Activated CD4-positive, alpha-beta T cell treated with anti-CD3 and anti-CD28 coated beads, Interleukin-2, amount 50 U/mL, for 1 hour (primary cell): ENCODE measurements around the gene TEAD1.

Experiments
- DNase-seq: peaks from one replicate; pipeline ENCODE4 v3.0.0-alpha.2; 2020

Gene TEAD1

DNA sequence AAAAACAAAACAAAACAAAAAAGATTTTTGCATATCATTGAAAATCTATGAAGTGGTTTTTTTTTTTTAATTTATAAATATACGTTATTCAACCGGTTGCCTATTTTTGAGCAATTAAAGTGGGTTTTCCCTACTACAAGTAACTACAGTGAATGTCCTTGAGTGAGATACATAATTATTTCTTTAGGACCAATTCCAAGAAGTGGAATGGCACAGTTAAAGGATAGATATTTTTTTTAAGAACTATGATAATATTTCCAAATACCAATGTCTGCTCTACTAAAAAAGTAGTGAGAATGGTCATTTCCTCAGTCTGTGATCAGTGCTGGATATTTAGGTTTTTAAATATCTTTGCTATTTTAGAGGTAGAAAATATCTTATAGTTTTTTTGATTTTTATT lies 118.8 kb downstream of the TEAD1 start:
- no peak for DNase-seq

GRCh38 chr11:12793506-12793905 lies 119.3 kb downstream of the TEAD1 start:
- DNase-seq, result no peak

DNA sequence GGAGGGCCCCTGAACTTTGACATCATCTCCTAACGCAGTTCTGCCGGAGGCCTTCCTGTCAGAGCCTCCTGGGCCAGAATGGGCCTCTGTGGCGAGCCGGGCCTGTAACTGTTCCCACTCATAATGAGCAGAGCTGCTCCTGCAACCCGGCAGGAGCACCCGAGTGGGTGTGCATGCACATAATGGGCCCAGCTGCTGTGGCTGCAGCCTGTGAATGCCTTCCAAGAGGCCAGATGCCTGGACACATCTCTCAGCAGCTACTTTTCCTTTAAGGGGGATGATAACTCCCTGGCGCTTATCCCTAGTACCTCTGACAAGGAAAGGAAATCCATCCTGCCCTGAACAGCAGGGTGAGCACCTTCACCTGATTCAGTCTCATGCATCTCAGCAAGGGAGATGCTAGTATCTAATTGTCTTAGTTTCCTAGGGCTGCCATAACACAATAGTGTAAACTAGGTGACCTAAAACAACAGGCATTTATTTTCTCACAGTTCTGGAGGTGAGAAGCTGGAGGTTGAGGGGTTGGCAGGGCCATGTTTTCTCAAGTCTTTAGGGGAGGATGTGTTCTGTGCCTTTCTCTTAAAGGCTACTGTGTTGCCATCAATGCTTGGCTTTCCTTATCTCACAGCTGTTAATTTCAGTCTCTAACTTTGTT lies 120.5 kb downstream of the TEAD1 start:
- no peak for DNase-seq

GRCh38 chr11:12797996-12798395 lies 123.8 kb downstream of the TEAD1 start:
- no peak for DNase-seq

DNA sequence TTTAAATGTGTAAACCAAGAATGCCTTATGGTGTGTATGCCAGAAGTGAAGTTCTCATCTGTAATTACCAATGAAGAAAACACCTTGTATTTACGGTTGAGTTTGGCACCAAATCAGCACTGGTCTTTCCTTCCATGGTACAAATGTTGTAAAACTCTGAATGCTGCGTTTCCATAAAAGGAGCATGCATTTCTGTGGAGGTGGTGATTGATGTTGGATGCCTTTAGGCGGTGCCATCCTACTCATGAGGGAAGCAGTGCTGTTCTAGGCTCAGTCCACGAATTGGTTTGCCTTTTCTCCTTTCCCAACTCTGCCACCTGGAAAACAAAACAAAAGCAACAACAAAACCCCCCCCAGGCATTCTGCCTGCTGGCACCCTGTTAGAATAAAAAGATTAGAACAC lies 124.4 kb downstream of the TEAD1 start:
- no peak for DNase-seq

- no peak for DNase-seq
Measured at GRCh38 chr11:12799334-12799835, 125.2 kb downstream of the TEAD1 start.

- DNase-seq, result no peak
Measured at GRCh38 chr11:12800032-12800671, 125.9 kb downstream of the TEAD1 start.

- DNase-seq, result no peak
Measured at GRCh38 chr11:12800871-12801270, 126.7 kb downstream of the TEAD1 start.

DNA sequence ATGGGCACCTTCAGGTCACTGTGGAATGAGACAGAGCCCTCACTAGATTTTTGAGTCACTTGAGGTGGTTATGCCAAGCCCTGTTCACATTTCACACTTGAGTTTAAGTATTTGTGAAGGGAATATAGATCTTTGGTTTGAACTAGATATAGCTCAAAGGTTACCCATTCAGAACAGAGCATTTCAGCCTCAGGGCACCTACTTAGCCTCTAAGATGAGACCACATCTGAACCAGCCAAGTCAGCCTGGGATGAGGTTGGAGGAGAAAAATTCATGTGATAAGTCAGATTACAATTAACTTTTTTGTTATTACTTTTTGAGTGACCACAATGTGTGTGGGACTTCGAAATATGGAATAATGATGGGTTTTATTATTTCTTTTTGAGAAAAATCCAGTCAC lies 127.8 kb downstream of the TEAD1 start:
- no peak for DNase-seq

DNA sequence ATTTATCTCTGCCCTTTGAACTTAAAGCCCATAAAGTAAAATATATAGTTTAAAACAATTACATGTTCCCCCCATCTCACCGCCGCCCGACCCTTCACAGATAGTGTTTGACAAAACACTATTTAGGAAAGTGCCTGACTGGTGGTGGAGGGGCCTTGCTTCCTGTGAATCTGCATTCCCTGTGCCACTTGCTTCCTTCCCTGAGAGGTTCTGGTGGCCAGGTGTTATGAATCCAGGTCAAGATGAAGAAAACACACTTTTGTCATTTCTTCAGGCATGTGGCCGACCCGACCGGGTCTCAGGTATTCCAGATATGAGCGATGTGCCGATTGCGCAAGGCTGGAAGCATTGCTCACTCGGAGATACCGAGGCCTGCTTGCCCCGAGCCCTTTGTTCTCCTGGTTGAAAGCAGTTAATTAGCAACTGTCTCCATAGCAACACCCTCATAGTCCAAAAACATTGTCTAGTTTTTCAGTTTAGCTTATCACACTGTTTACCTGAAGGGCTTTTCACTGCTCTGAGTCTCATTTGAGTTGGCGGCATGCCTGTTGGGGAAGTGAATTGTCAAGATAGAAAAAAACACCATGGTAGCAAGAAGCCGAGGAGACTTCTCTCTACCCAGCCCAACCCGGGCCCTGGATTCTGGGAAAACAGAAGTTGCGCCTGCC lies 128.3 kb downstream of the TEAD1 start:
- no peak for DNase-seq

- no peak for DNase-seq
Measured at GRCh38 chr11:12803086-12803826, 129.0 kb downstream of the TEAD1 start.

DNA sequence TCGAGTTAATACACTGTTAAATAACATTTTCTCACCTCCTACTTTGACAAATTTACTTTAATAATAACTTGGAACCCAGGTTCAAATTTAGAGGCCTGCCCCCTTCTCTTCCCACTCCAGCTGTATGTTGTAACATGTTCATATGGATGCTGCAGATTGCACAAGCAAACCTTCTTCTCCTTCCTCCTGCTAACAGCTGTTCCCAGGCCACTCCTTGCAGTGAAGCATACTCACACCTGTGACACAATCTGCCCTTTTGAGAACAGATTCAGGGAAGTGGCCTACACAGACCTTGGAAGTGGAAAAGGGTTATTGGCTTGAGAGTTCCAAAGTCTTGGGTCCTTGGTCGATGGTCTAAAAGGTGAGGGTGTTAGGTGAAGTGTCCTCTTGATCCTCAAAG lies 131.9 kb downstream of the TEAD1 start:
- DNase-seq, result no peak

- DNase-seq, result no peak
Measured at GRCh38 chr11:12807621-12808020, 133.4 kb downstream of the TEAD1 start.

GRCh38 chr11:12808519-12808918 lies 134.3 kb downstream of the TEAD1 start:
- DNase-seq, result no peak

DNA sequence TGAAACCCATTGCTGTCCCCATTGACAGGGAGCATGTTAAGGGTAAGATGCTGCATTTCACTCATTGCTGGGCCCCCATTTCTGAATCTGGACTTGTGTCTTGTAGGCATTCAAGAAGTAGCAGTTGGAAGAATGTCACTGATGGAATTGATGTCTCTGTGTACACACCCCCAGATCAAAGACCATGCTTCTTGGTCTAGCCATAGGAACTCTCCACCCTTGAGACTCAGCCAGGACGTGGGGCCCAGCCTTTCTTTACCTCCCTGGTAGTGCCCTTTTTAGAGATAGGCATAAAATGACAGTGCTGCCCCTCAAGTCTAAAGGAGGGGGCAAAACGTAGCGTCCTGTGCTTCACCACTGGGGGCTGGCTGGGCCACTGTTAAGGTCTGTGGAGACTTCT lies 135.1 kb downstream of the TEAD1 start:
- no peak for DNase-seq

GRCh38 chr11:12809864-12810567 lies 135.8 kb downstream of the TEAD1 start:
- DNase-seq, result no peak

DNA sequence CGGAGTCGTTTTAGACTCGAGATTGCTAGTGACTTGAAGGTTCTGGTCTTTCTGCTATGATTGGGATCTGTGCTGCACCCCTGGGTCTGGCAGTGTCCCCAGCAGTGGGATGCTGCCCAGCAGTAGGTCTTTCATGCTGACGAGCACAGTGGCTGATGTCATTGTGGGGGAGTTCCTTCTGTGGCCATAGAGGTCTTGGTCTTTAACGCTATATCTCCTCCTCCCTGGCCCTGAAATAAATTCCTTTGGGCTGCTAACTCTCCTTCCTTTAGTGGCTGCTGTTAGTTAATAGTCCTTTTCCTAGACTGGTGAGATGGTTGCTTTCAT lies 136.3 kb downstream of the TEAD1 start:
- no peak for DNase-seq

DNA sequence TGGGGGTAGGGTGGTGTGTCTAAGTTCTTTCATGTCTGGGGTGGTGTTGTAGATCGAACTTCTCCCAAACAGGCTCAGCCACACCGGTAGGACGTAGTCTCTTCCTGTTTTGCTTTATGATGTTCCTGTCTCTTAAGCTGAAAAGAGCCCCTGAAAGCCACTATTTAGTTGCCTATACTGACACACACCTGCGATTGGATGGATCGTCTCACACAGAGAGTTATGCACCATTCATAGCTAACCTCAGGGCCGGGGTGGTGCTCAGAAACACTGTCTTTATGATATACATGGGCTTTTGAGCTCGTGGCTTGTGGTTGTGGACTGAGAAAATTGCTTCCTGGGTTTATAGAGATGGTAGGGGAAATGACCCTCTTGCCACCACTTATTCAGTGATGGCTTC lies 137.6 kb downstream of the TEAD1 start:
- no peak for DNase-seq

- DNase-seq, result no peak
Measured at GRCh38 chr11:12812849-12813248, 138.6 kb downstream of the TEAD1 start.

DNA sequence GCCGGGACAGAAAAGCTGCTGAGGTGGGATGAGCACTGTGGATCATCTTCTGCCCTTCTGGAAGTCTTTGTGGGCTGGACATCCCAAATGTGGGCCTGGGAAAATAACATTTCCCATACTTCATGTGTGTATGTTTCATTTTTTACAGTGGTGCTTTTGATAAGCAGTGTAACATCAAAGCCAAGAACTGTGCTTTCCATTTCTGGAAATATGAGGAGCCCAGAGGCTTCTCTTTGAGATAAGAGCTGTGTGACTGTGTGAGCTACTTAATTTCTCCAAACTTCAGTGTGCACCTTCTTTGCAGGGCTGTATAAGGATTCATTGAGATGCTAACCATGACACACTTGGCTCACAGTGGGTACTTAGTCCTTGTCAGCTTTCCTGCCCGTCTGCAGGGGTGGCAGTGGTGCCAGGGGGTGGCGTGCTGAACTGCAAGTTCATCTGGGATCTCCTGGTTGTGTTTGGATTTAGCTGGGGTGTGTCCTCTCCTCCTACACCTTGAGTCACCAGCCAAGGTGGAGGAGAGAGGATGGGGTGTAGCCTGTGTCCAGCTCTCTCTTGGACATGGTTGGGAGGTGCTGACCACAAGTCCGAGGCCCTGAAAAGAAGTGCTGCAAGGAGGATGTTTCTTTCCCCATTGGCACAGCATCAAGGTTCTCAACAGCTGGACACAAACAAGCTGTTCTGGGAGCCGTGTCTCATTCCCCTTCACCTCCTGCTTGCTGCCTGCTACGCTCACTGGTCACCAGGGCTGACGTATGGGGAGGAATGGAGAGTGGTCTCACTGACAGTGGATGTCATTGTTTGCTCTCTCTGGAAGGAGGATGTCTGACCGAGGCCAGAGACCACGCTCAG lies 139.4 kb downstream of the TEAD1 start:
- no peak for DNase-seq

DNA sequence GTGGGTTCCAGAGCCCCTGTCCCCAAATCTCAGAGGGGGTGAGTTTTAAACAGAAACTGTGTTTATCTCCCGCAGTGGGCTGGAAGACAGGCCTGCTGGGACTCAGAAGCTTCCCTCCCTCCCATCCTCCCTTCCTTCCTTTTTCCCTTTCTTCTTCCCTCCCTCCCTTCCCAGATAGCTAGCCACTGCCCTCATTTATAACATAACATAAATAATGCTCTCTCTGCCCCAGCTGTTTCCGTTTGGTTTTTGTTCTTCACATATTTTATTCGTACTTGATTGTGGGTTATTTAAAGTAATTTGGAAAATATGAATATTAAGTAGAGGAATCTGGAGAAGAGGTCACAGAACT lies 140.9 kb downstream of the TEAD1 start:
- DNase-seq, result no peak

GRCh38 chr11:12815931-12816494 lies 141.8 kb downstream of the TEAD1 start:
- no peak for DNase-seq
